Mesenchymal stem cell (in vitro differentiated cells and primary cell): ENCODE data around the gene MCF2L2.

Experiments
- DNase-seq: peaks from one replicate; pipeline ENCODE4 v3.0.0-alpha.2; 2013
- H2AFZ ChIP-seq: one replicate; pipeline ENCODE4 v1.6.1; 2013; ENCODE audit warnings: low read depth, mild to moderate bottlenecking, control low read depth, inconsistent platforms, low read length, moderate library complexity
- H2AK5ac ChIP-seq: 2 replicates; pipeline ENCODE4 v1.6.1; 2013; ENCODE audit warnings: low read length, moderate library complexity, mild to moderate bottlenecking, inconsistent platforms; ENCODE audit not compliant: severe bottlenecking
- H2BK120ac ChIP-seq: one replicate; pipeline ENCODE4 v1.6.1; 2013; ENCODE audit warnings: low read depth, mild to moderate bottlenecking, inconsistent platforms, low read length, moderate library complexity
- H2BK12ac ChIP-seq, 2 experiments: one replicate each; pipeline ENCODE4 v1.6.1; 2013; ENCODE audit warnings: inconsistent platforms in 2 of 2, low read length in 2 of 2, mild to moderate bottlenecking in 2 of 2, moderate library complexity in 2 of 2, control low read depth in 1 of 2
- H2BK15ac ChIP-seq: one replicate; pipeline ENCODE4 v1.6.1; 2013; ENCODE audit warnings: mild to moderate bottlenecking, low read depth, inconsistent platforms; ENCODE audit not compliant: poor library complexity, severe bottlenecking
- H2BK5ac ChIP-seq: 2 replicates; pipeline ENCODE4 v1.6.1; 2013; ENCODE audit warnings: low read depth, mild to moderate bottlenecking, low read length, control low read depth, inconsistent platforms; ENCODE audit not compliant: poor library complexity, severe bottlenecking
- H3K14ac ChIP-seq, 2 experiments: one replicate each; pipeline ENCODE4 v1.6.1; 2013; ENCODE audit warnings: inconsistent platforms in 2 of 2, low read length in 2 of 2, control low read depth in 1 of 2, mild to moderate bottlenecking in 1 of 2, moderate library complexity in 1 of 2
- H3K18ac ChIP-seq, 2 experiments: one replicate each; pipeline ENCODE4 v1.6.1; 2013; ENCODE audit warnings: inconsistent platforms in 2 of 2, low read length in 2 of 2, control low read depth in 1 of 2, low read depth in 1 of 2, mild to moderate bottlenecking in 1 of 2
- H3K23ac ChIP-seq, 2 experiments: one replicate each; pipeline ENCODE4 v1.6.1; 2013; ENCODE audit warnings: inconsistent platforms in 2 of 2, low read length in 2 of 2, mild to moderate bottlenecking in 2 of 2, moderate library complexity in 2 of 2, control low read depth in 1 of 2
- H3K27ac ChIP-seq: 2 replicates; pipeline ENCODE4 v1.5.1; 2013; ENCODE audit warnings: mild to moderate bottlenecking, moderate library complexity, low read length, control low read depth, inconsistent platforms; ENCODE audit not compliant: poor library complexity, severe bottlenecking
- H3K27me3 ChIP-seq, 2 experiments: 2 replicates each; pipeline versions ENCODE4 v1.6.1 to v1.7.0; 2013; ENCODE audit warnings: low read length in 2 of 2, mild to moderate bottlenecking in 2 of 2, moderate library complexity in 2 of 2, control low read depth in 1 of 2, inconsistent platforms in 1 of 2; ENCODE audit not compliant: control insufficient read depth in 1 of 2, insufficient read depth in 1 of 2
- H3K36me3 ChIP-seq, 2 experiments: 2 replicates each; pipeline versions ENCODE4 v1.6.1 to v1.7.0; 2013; ENCODE audit warnings: low read length in 2 of 2, control low read depth in 1 of 2, inconsistent platforms in 1 of 2, low read depth in 1 of 2, mild to moderate bottlenecking in 1 of 2; ENCODE audit not compliant: insufficient read depth in 2 of 2, control insufficient read depth in 1 of 2
- H3K4ac ChIP-seq, 2 experiments: one replicate each; pipeline ENCODE4 v1.6.1; 2013; ENCODE audit warnings: inconsistent platforms in 2 of 2, low read length in 2 of 2, mild to moderate bottlenecking in 2 of 2, moderate library complexity in 2 of 2, control low read depth in 1 of 2, low read depth in 1 of 2
- H3K4me1 ChIP-seq: 2 replicates; pipeline ENCODE4 v1.6.1; 2013; ENCODE audit warnings: low read depth, low read length, control low read depth; ENCODE audit not compliant: control insufficient read depth, insufficient read depth
- H3K4me2 ChIP-seq: 2 replicates; pipeline ENCODE4 v1.6.1; 2013; ENCODE audit warnings: low read length, mild to moderate bottlenecking, inconsistent platforms; ENCODE audit not compliant: poor library complexity, severe bottlenecking
- H3K4me3 ChIP-seq, 2 experiments: 2 replicates each; pipeline versions ENCODE4 v1.5.1 to v1.7.0; 2013; ENCODE audit warnings: low read length in 2 of 2, mild to moderate bottlenecking in 2 of 2, control low read depth in 1 of 2, low read depth in 1 of 2; ENCODE audit not compliant: insufficient read depth in 1 of 2
- H3K79me1 ChIP-seq: replicated peaks from 2 replicates; pipeline ENCODE4 v1.6.1; 2013; ENCODE audit warnings: mild to moderate bottlenecking, control low read depth, low read length, inconsistent platforms; ENCODE audit not compliant: poor library complexity, severe bottlenecking
- H3K9ac ChIP-seq: 2 replicates; pipeline ENCODE4 v1.7.0; 2013; ENCODE audit warnings: mild to moderate bottlenecking, low read length, moderate library complexity
- H3K9me3 ChIP-seq: 2 replicates; pipeline ENCODE4 v1.7.0; 2013; ENCODE audit warnings: mild to moderate bottlenecking, low read length; ENCODE audit not compliant: control insufficient read depth
- H4K8ac ChIP-seq: one replicate; pipeline ENCODE4 v1.6.1; 2013; ENCODE audit warnings: inconsistent platforms, mild to moderate bottlenecking, low read length, moderate library complexity
- H4K91ac ChIP-seq: one replicate; pipeline ENCODE4 v1.6.1; 2013; ENCODE audit warnings: mild to moderate bottlenecking, low read length, inconsistent platforms
- WGBS: methylation state at CpG from one replicate; pipeline ENCODE4 v1.1.7; 2013; ENCODE audit warnings: mixed read lengths; 5-methylcytosine and 5-hydroxymethylcytosine counted together

Gene MCF2L2

GRCh38 chr3:183324083-183324482 is 104.3 kb downstream of the MCF2L2 start:
- Histone ChIP-seq H3K4me1 (peaks cover 2% of the 10 kb centered on the region), H2BK12ac (no peak overlapping the region), H2AFZ (no peak overlapping the region), H2BK120ac (no peak overlapping the region), H3K27me3 (no peaks in the 10 kb centered on the region), H3K4ac (no peak overlapping the region), H2BK5ac (no peak overlapping the region), H3K27ac (no peak overlapping the region), H3K18ac (no peak overlapping the region), H2AK5ac (no peak overlapping the region), H3K9ac (no peak overlapping the region), H3K23ac (no peak overlapping the region), H3K14ac (no peak overlapping the region), H3K4me3 (no peak overlapping the region), H4K91ac (no peak overlapping the region), H2BK15ac (no peak overlapping the region), H3K36me3 (no peaks in the 10 kb centered on the region), H3K79me1 (no peaks in the 10 kb centered on the region), H3K9me3 (no peaks in the 10 kb centered on the region), H4K8ac (no peak overlapping the region), H3K4me2 (no peak overlapping the region)
- DNase-seq: no peak
- WGBS: 96% methylated on average over 5 of the region's 5 CpGs

DNA sequence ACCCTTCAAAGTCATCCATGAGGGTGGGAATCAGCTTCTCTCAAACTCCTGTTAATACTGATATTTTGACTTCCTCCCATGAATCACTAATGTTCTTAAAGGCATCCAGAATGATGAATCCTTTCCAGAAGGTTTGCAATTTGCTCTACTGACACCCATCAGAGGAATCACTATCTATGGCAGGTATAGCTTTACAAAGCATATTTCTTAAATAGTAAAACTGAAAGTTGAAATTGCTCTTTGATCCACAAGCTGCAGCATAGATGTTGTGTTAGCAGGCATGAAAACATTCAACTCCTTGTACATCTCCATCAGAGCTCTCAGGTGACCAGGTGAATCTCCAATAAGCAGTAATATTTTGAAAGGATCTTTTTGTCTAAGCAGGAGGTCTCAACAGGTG is 109.0 kb downstream of the MCF2L2 start:
- no peak overlapping the region for H3K18ac ChIP-seq
- no peak overlapping the region for H3K9ac ChIP-seq
- no peak overlapping the region for H3K4me2 ChIP-seq
- H2BK5ac ChIP-seq: no peak overlapping the region
- no peak overlapping the region for H4K8ac ChIP-seq
- H4K91ac ChIP-seq: no peak overlapping the region
- H3K27me3 ChIP-seq: no peaks in the 10 kb centered on the region
- DNase-seq: no peak
- no peak overlapping the region for H2BK120ac ChIP-seq
- no peak overlapping the region for H3K23ac ChIP-seq
- H2BK15ac ChIP-seq: no peak overlapping the region
- H3K4ac ChIP-seq: no peak overlapping the region
- H3K14ac ChIP-seq: no peak overlapping the region
- no peaks in the 10 kb centered on the region for H3K36me3 ChIP-seq
- H2BK12ac ChIP-seq: no peak overlapping the region
- peaks cover 2% of the 10 kb centered on the region for H3K4me1 ChIP-seq
- no peaks in the 10 kb centered on the region for H3K9me3 ChIP-seq
- no peak overlapping the region for H2AK5ac ChIP-seq
- no peaks in the 10 kb centered on the region for H3K79me1 ChIP-seq
- H2AFZ ChIP-seq: no peak overlapping the region
- H3K4me3 ChIP-seq: no peak overlapping the region
- H3K27ac ChIP-seq: no peak overlapping the region

DNA sequence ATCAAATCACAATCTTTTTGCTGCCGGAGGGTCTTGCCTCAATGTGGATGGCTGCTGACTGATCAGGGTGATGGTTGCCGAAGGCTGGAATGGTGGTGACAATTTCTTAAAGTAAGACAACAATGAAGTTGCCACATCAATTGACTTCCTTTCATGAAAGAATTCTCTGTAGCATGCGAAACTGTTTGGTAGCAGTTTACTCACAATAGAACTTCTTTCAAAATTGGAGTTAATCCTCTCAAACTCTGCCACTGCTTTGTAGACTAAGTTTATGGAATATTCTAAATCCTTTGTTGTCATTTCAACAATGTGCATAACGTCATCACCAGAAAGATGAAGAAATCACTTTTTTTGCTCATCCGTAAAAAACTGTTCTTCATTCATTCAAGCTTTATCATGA is 109.5 kb downstream of the MCF2L2 start:
- Histone ChIP-seq H3K4me3 (no peak overlapping the region), H3K27ac (no peak overlapping the region), H3K4ac (no peak overlapping the region), H2AK5ac (no peak overlapping the region), H4K91ac (no peak overlapping the region), H3K18ac (no peak overlapping the region), H3K23ac (no peak overlapping the region), H2BK5ac (no peak overlapping the region), H3K4me2 (no peak overlapping the region), H3K14ac (no peak overlapping the region), H3K27me3 (no peaks in the 10 kb centered on the region), H4K8ac (no peak overlapping the region), H3K79me1 (no peaks in the 10 kb centered on the region), H3K4me1 (peaks cover 2% of the 10 kb centered on the region), H3K9ac (no peak overlapping the region), H2BK15ac (no peak overlapping the region), H2BK12ac (no peak overlapping the region), H3K9me3 (no peaks in the 10 kb centered on the region), H3K36me3 (no peaks in the 10 kb centered on the region), H2BK120ac (no peak overlapping the region), H2AFZ (no peak overlapping the region)
- no peak for DNase-seq
- 89% methylated on average over 5 of the region's 5 CpGs for WGBS

DNA sequence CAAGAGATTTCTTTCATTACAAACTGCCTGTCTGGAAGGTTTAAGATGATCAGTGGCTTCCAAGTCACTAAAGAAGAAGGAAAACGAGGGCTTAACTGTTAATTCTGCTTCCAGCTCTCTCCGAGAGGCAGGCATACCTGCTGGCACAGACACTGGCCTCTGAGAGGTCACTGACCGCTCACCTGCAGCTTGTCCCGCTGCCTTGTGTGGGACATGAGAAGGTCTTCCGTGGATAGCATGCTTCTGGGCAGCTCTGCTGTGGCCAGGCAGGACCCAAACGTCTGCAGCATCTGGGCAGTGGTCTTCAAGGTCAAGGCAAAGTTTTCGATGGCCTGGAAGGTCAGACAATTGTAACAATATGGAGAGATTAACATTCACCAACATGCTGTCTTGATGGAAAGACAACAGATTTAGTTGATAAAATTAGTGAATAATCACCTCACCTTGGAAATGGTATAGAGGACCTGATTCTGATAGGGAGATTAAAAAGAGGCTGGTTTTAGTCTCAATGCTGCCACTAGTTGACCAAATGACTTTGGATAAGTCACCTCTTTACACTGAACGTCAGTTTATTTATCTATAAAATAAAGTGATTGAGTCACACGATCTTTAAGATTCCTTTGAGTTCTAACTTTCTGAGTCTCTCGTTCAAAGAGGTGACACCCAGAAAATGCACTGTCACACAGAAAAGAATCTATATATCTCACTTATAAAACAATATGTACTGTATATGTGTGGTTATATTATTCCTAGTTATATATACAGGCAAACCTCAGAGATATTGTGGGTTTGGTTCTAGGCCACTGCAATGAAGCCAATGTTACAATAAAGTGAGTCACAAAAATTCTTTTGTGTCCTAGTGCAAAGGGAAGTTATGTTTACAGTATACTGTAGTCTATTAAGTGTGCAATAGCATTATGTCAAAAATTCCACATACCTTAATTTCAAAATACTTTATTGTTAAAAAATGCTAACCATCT is 110.2 kb downstream of the MCF2L2 start:
- Histone ChIP-seq H2AK5ac (no peak overlapping the region), H3K36me3 (no peaks in the 10 kb centered on the region), H3K18ac (no peak overlapping the region), H3K23ac (no peak overlapping the region), H2AFZ (peak overlapping the region; percentile 6), H3K4me2 (no peak overlapping the region), H2BK15ac (no peak overlapping the region), H3K4me1 (peaks cover 4% of the 10 kb centered on the region), H2BK120ac (peak overlapping the region; percentile 1), H3K4ac (no peak overlapping the region), H3K14ac (peak overlapping the region in 1 of 2 experiments; percentile 93), H3K79me1 (no peaks in the 10 kb centered on the region), H4K91ac (no peak overlapping the region), H3K27ac (no peak overlapping the region), H3K9ac (no peak overlapping the region), H3K27me3 (no peaks in the 10 kb centered on the region), H2BK5ac (no peak overlapping the region), H3K9me3 (no peaks in the 10 kb centered on the region), H4K8ac (peak overlapping the region; percentile 55), H3K4me3 (no peak overlapping the region), H2BK12ac (peak overlapping the region in 1 of 2 experiments; percentile 11)
- 97% methylated on average over 5 of the region's 10 CpGs for WGBS
- peak; percentile 15 for DNase-seq
